ENCODE results near the gene CYSTM1.

Gene CYSTM1

DNA sequence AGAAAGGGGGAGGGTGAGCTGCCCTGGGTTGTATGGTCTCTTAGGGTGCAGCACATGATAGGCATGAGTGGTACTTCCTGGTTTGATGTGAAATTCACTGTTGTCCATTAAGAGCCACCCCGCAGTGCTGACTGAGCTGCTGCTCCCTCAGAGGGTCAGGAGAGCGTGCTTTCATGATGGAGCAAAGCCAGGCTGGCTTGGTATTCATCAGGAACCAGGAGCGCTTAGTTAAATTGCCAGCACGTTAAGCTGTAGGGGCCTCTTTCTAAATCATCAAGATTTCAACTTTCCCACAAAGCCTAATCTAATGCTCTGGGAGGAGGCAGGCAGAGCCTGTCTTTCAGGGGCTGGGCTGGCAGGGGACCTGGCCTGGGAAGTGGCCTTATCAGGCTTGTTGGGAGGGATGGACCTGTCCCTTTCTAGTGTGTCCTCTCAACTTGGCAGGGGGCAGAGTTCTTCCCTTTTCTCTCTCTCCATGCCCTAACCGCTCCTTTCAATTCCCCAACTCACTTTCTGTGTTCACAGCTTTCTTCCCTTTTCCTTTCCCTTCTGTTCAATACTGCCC, 7.9 kb downstream of the CYSTM1 start:
- TF ChIP-seq TAF1 (IDR thresholded peaks at IDR 0.05; ENCODE audit: low read depth, low read length) (no peak), POU2F2 (IDR thresholded peaks at IDR 0.05; ENCODE audit: low read depth, low read length) (no peak), PAX5 (IDR thresholded peaks at IDR 0.05; ENCODE audit: insufficient read depth, low read length, severe bottlenecking) (no peak), POLR2AphosphoS5 (IDR thresholded peaks at IDR 0.05; ENCODE audit: low read depth, low read length) (no peak), POLR2A (IDR thresholded peaks at IDR 0.05; ENCODE audit: low read depth, low read length) (no peak), SPI1 (IDR thresholded peaks at IDR 0.05; ENCODE audit: low read depth, low read length) (no peak)
- no peak for FAIRE-seq
- no peak for DNase-seq (ENCODE audit: insufficient read length, low spot score)

DNA sequence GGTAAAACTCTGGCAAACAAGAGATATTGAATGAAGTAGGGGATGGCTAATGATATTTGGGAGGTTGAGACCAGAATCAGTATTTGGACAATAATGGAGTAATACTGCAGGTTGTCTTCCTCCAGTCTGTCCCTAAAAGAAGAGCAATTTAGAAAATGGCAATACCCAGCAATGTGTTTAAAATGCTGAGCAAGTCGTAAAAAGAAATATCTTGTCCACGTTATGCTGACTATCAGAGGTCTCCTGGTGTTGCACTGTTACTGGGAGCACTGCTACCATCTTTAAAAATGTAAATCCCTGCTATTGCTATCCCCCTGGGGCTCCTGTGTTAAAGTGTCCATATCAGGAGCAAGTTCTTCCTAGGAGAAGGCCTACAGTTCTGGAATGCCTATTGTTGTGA, 10.4 kb downstream of the CYSTM1 start:
- FAIRE-seq (no peak), DNase-seq (ENCODE audit: insufficient read length, low spot score) (no peak)
- TF ChIP-seq POU2F2 (IDR thresholded peaks at IDR 0.05; ENCODE audit: low read depth, low read length) (no peak), POLR2A (IDR thresholded peaks at IDR 0.05; ENCODE audit: low read depth, low read length) (no peak), POLR2AphosphoS5 (IDR thresholded peaks at IDR 0.05; ENCODE audit: low read depth, low read length) (no peak), TAF1 (IDR thresholded peaks at IDR 0.05; ENCODE audit: low read depth, low read length) (no peak), PAX5 (IDR thresholded peaks at IDR 0.05; ENCODE audit: insufficient read depth, low read length, severe bottlenecking) (no peak), SPI1 (IDR thresholded peaks at IDR 0.05; ENCODE audit: low read depth, low read length) (no peak)

DNA sequence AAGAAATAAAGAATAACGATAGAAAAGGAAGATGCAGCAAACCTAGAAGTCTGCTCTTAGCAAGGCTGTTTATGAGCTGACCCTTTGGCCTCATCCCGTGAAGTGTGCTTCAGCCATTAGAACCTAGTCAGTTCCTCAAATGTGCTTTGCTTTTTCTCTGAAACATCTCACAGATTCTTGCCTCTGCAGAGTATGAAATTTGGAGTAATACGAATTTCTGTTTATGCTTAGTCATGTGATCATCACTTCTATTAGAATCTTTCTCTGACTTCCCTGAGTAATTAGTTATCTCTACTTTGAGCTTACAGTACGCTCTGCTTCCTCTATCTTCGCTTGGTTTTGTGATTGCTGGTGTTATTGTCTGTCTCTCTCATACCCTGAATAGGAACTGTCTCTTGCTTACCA, 11.3 kb downstream of the CYSTM1 start:
- no peak for DNase-seq (ENCODE audit: insufficient read length, low spot score)
- TF ChIP-seq POLR2AphosphoS5 (IDR thresholded peaks at IDR 0.05; ENCODE audit: low read depth, low read length) = no peak
- no peak for TF ChIP-seq TAF1 (IDR thresholded peaks at IDR 0.05; ENCODE audit: low read depth, low read length)
- no peak for TF ChIP-seq PAX5 (IDR thresholded peaks at IDR 0.05; ENCODE audit: insufficient read depth, low read length, severe bottlenecking)
- TF ChIP-seq SPI1 (IDR thresholded peaks at IDR 0.05; ENCODE audit: low read depth, low read length) = no peak
- no peak for TF ChIP-seq POU2F2 (IDR thresholded peaks at IDR 0.05; ENCODE audit: low read depth, low read length)
- no peak for TF ChIP-seq POLR2A (IDR thresholded peaks at IDR 0.05; ENCODE audit: low read depth, low read length)
- no peak for FAIRE-seq

DNA sequence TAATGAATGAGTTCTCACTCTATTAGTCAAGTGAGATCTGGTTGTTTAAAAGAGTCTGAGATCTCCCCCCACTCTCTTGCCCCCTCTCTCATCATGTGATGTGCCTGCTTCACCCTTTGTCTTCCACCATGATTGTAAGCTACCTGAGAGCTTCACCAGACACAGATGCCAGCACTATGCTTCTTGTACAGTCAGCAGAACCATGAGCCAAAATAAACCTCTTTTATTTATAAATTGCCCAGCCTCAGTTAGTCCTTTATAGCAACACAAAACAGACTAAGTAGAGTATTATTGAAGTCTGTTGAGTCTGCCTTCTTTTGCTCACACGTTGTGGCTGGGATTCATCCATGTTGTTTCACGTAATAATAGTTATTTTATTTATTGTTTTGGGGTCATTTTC, 14.3 kb downstream of the CYSTM1 start:
- FAIRE-seq (no peak), DNase-seq (ENCODE audit: insufficient read length, low spot score) (no peak)
- TF ChIP-seq TAF1 (IDR thresholded peaks at IDR 0.05; ENCODE audit: low read depth, low read length) = no peak
- TF ChIP-seq POU2F2 (IDR thresholded peaks at IDR 0.05; ENCODE audit: low read depth, low read length) = no peak
- no peak for TF ChIP-seq PAX5 (IDR thresholded peaks at IDR 0.05; ENCODE audit: insufficient read depth, low read length, severe bottlenecking)
- TF ChIP-seq POLR2A (IDR thresholded peaks at IDR 0.05; ENCODE audit: low read depth, low read length) = no peak
- TF ChIP-seq SPI1 (IDR thresholded peaks at IDR 0.05; ENCODE audit: low read depth, low read length) = no peak
- TF ChIP-seq POLR2AphosphoS5 (IDR thresholded peaks at IDR 0.05; ENCODE audit: low read depth, low read length) = no peak

DNA sequence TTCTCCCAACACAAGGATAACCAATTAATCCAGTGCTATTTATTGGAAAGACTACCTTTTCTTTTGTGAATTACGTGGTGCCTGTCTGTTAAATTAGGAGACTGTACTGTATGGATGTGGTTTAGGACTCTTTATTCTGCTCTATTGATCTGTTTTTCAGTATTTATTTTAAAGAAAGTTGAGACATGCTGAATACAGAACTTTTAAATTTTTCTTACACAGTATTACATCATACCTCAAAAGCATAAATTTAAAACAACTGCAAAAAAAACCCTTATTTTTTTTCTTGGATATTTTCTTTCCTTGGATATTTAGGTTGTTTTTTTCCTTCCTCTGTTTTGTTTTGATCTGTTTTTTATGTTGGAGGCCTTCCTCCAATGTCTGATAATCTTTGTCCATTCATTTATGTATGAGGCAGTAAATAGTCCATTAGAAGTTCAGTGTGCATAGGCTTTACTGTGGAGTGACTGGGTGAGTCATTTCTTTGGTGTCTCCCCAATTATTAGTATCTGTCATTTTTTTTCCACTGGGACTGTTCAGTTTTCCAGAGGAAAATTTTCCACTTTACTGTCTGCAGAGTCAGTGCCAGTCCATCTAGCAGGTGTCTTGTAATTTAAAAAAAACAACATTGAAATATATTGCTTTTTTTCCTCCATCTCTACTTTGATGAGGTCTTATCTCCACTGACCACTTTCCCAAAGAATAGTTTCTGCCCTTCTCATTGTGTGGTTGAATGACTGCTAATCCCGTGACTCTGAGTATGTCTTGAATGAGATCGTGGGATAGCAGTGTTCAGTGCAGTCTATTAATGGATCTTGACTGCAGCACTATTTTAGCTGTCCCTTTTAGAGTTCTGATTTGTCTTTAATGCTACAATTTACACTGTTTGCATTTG, 15.2 kb downstream of the CYSTM1 start:
- no peak for TF ChIP-seq TAF1 (IDR thresholded peaks at IDR 0.05; ENCODE audit: low read depth, low read length)
- no peak for TF ChIP-seq POLR2A (IDR thresholded peaks at IDR 0.05; ENCODE audit: low read depth, low read length)
- no peak for TF ChIP-seq POLR2AphosphoS5 (IDR thresholded peaks at IDR 0.05; ENCODE audit: low read depth, low read length)
- no peak for TF ChIP-seq PAX5 (IDR thresholded peaks at IDR 0.05; ENCODE audit: insufficient read depth, low read length, severe bottlenecking)
- no peak for TF ChIP-seq SPI1 (IDR thresholded peaks at IDR 0.05; ENCODE audit: low read depth, low read length)
- TF ChIP-seq POU2F2 (IDR thresholded peaks at IDR 0.05; ENCODE audit: low read depth, low read length) = no peak
- no peak for DNase-seq (ENCODE audit: insufficient read length, low spot score)
- no peak for FAIRE-seq

DNA sequence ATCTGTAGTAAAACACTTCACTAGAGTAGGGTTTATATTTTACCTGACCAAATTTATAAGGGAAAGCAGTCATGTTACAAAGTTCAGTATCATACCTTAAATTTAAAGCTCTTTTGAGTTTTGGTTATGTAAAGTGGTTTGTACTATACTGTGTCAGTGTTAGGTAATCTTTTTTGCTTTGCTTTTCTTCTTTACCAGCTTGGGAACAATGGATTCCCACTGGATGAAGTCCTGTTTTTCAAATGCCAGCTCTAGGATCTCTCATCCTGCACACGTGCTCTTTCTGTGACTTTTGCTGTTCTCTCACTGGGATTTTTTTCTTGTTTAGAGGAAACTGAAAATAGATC, 15.9 kb downstream of the CYSTM1 start:
- TF ChIP-seq SPI1 (IDR thresholded peaks at IDR 0.05; ENCODE audit: low read depth, low read length) (no peak), POU2F2 (IDR thresholded peaks at IDR 0.05; ENCODE audit: low read depth, low read length) (no peak), POLR2A (IDR thresholded peaks at IDR 0.05; ENCODE audit: low read depth, low read length) (no peak), POLR2AphosphoS5 (IDR thresholded peaks at IDR 0.05; ENCODE audit: low read depth, low read length) (no peak), PAX5 (IDR thresholded peaks at IDR 0.05; ENCODE audit: insufficient read depth, low read length, severe bottlenecking) (no peak), TAF1 (IDR thresholded peaks at IDR 0.05; ENCODE audit: low read depth, low read length) (no peak)
- no peak for DNase-seq (ENCODE audit: insufficient read length, low spot score)
- FAIRE-seq = no peak

DNA sequence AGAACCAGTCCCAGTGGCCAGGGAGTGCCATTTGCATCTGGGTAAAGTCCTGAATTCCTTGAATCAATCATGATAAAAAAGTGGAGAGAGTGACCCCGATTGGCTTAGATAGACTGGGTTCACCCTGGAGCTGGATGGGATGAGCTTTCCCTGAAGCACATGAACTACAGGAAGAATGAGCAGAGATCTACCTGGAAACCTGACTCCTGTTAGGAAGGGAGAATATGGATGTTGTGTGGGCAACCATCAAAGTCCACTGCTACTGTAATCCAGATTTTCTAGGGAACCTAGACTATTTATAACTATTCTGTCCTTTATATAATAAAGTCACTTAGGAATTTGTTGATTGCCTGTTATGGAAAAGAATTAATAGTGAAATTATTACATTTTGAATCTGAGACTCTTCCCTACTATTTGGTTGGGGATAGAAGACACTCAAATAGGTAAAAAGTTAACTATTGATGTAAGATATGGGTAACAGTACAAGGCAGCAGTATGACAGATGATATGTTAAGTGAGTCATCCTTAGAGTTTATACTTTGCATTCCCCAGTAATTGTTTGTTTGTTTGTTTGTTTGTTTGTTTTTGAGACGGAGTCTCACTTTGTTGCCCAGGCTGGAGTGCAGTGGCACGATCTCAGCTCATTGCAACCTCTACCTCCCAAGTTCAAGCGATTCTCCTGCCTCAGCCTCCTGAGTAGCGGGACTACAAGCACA, 17.9 kb downstream of the CYSTM1 start:
- DNase-seq (ENCODE audit: insufficient read length, low spot score) = no peak
- TF ChIP-seq PAX5 (IDR thresholded peaks at IDR 0.05; ENCODE audit: insufficient read depth, low read length, severe bottlenecking) = no peak
- no peak for TF ChIP-seq POU2F2 (IDR thresholded peaks at IDR 0.05; ENCODE audit: low read depth, low read length)
- TF ChIP-seq POLR2AphosphoS5 (IDR thresholded peaks at IDR 0.05; ENCODE audit: low read depth, low read length) = no peak
- TF ChIP-seq POLR2A (IDR thresholded peaks at IDR 0.05; ENCODE audit: low read depth, low read length) = no peak
- TF ChIP-seq TAF1 (IDR thresholded peaks at IDR 0.05; ENCODE audit: low read depth, low read length) = no peak
- no peak for TF ChIP-seq SPI1 (IDR thresholded peaks at IDR 0.05; ENCODE audit: low read depth, low read length)
- FAIRE-seq = no peak

DNA sequence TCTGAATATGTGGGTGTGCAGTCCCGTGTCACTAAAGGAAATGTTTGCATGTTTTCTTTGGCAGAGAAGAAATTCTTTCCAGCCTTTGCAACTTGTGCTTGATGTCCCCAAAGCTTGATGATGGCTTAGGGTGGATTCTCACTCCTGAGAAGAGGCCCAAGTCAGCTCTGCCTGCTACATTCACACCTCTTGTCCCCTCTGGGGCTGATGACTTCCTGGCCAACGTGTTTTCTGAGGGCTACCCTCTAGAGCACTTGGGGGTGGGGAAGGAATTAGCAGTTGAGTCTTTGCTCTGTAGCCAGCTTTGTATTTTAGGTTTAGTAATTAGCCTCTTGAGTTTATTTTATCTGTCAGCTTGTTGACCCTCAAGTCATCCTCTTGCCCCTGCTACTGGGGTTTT, 19.7 kb downstream of the CYSTM1 start:
- DNase-seq (ENCODE audit: insufficient read length, low spot score) (no peak), FAIRE-seq (no peak)
- no peak for TF ChIP-seq POU2F2 (IDR thresholded peaks at IDR 0.05; ENCODE audit: low read depth, low read length)
- TF ChIP-seq PAX5 (IDR thresholded peaks at IDR 0.05; ENCODE audit: insufficient read depth, low read length, severe bottlenecking) = no peak
- TF ChIP-seq POLR2A (IDR thresholded peaks at IDR 0.05; ENCODE audit: low read depth, low read length) = no peak

DNA sequence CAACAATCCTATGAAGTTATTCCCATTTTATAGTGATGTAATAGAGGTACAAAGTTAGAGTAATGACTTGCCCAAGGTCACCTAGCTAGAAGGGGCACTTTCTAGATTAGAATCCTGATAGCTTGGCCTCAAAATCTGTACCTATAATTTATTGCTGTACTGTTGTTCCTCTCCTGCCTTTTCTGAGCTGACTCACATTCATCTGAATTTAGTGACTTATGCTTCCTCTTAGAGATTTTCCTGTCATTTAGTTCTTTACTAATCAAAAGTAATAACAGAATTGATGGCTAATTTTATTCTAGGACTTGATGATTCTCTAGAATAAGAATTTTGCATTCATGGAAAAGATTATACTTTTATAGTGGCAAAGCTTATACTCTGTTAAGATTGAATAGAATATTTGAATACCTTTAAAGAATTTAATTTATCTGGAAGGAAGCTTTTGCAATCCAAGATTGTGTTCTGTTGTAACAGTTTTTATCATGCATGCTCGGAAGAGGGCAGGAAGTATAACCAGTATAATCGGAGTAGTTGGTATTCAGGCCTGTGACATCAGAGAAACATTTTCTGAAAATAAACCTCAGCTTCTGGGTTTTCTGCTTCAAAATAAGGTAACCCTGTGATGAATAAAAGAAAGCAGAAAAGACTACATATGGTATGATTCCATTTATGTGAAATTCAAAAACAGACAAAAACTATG, 21.3 kb downstream of the CYSTM1 start:
- FAIRE-seq (no peak), DNase-seq (ENCODE audit: insufficient read length, low spot score) (no peak)
- TF ChIP-seq PAX5 (IDR thresholded peaks at IDR 0.05; ENCODE audit: insufficient read depth, low read length, severe bottlenecking) (no peak), POLR2AphosphoS5 (IDR thresholded peaks at IDR 0.05; ENCODE audit: low read depth, low read length) (no peak), POLR2A (IDR thresholded peaks at IDR 0.05; ENCODE audit: low read depth, low read length) (no peak), TAF1 (IDR thresholded peaks at IDR 0.05; ENCODE audit: low read depth, low read length) (no peak), SPI1 (IDR thresholded peaks at IDR 0.05; ENCODE audit: low read depth, low read length) (no peak), POU2F2 (IDR thresholded peaks at IDR 0.05; ENCODE audit: low read depth, low read length) (no peak)
